NCI-H2029 treated with DMSO at 0.1 percent for 48 hours (cell line): ENCODE data around the gene KRTAP10-3.
"Not testable (repeated sequence)": the region's sequence is repeated elsewhere in the genome, so short reads cannot be mapped to it uniquely, and the experiment has no call there.

Source experiments
- DNase-seq: peaks from one replicate; lab custom pipeline; 2025; lab: John Stamatoyannopoulos, UW

KRTAP10-3 gene

GRCh38 chr21:44569861-44570517 is 11.4 kb upstream of the KRTAP10-3 start:
- no peak for DNase-seq

GRCh38 chr21:44568667-44569556 is 10.3 kb upstream of the KRTAP10-3 start:
- no peak for DNase-seq

- no peak for DNase-seq
These were observed 9.7 kb upstream of the KRTAP10-3 start for GRCh38 chr21:44568261-44568660.

- DNase-seq: no peak
These were observed 9.0 kb upstream of the KRTAP10-3 start for GRCh38 chr21:44567481-44568171.

- no peak for DNase-seq
These were observed 7.8 kb upstream of the KRTAP10-3 start for GRCh38 chr21:44566403-44566802.

- no peak for DNase-seq
These were observed 6.4 kb upstream of the KRTAP10-3 start for GRCh38 chr21:44564886-44565598.

- DNase-seq: no peak
These were observed 5.5 kb upstream of the KRTAP10-3 start for GRCh38 chr21:44564099-44564498.

GRCh38 chr21:44558329-44558675 is 293 bp downstream of the KRTAP10-3 start:
- DNase-seq: not testable (repeated sequence)

- no peak for DNase-seq
These were observed 885 bp downstream of the KRTAP10-3 start for GRCh38 chr21:44557491-44558328.

- DNase-seq: no peak
These were observed 1.7 kb downstream of the KRTAP10-3 start for GRCh38 chr21:44556879-44557278.

- no peak for DNase-seq
These were observed 3.3 kb downstream of the KRTAP10-3 start for GRCh38 chr21:44555200-44555875.

GRCh38 chr21:44552681-44553080 is 5.9 kb downstream of the KRTAP10-3 start:
- DNase-seq: no peak

GRCh38 chr21:44552136-44552535 is 6.5 kb downstream of the KRTAP10-3 start:
- no peak for DNase-seq

GRCh38 chr21:44551340-44551961 is 7.1 kb downstream of the KRTAP10-3 start, which contains the start of gene KRTAP10-2:
KRTAP10-2 (minus strand) TSS chr21:44551505; CDS start chr21:44551458, 47 bp downstream.
- DNase-seq: no peak

GRCh38 chr21:44550807-44551206 is 7.8 kb downstream of the KRTAP10-3 start:
- DNase-seq: no peak

- not testable (repeated sequence) for DNase-seq
These were observed 8.3 kb downstream of the KRTAP10-3 start for GRCh38 chr21:44550285-44550684.

GRCh38 chr21:44549525-44550211 is 8.9 kb downstream of the KRTAP10-3 start:
- DNase-seq: no peak

- DNase-seq: no peak
These were observed 9.7 kb downstream of the KRTAP10-3 start for GRCh38 chr21:44548922-44549321.

GRCh38 chr21:44548381-44548780 is 10.2 kb downstream of the KRTAP10-3 start:
- DNase-seq: no peak
